NB4 (cell line): Measurements from ENCODE around the gene GNE.
A peak's percentile ranks its signal among the peaks of the same experiment; 100 is the strongest.

ENCODE experiments used
- DNase-seq: peaks from one replicate; pipeline ENCODE4 v3.0.0; 2010; ENCODE audit warnings: low read depth
- H3K4me3 ChIP-seq: one replicate; pipeline ENCODE4 v1.5.1; 2011; ENCODE audit warnings: mild to moderate bottlenecking, low read depth, low read length, moderate library complexity
- MYC ChIP-seq: IDR thresholded peaks from 2 replicates; pipeline ENCODE4 v1.6.1; 2011; ENCODE audit warnings: low read depth, low read length
- POLR2A ChIP-seq: IDR thresholded peaks from 2 replicates; pipeline ENCODE4 v1.6.1; 2011; ENCODE audit warnings: mild to moderate bottlenecking; ENCODE audit not compliant: insufficient read length; ENCODE audit errors: extremely low read depth
- TF ChIP-seq, protein P1 (sequence below): IDR thresholded peaks from one replicate; pipeline ENCODE4 v1.5.1; 2012; ENCODE audit warnings: low read depth, low read length
- TF ChIP-seq, protein P2 (sequence below): IDR thresholded peaks from 2 replicates; pipeline ENCODE4 v1.6.1; 2011; ENCODE audit warnings: low read depth, low read length

GNE gene

DNA sequence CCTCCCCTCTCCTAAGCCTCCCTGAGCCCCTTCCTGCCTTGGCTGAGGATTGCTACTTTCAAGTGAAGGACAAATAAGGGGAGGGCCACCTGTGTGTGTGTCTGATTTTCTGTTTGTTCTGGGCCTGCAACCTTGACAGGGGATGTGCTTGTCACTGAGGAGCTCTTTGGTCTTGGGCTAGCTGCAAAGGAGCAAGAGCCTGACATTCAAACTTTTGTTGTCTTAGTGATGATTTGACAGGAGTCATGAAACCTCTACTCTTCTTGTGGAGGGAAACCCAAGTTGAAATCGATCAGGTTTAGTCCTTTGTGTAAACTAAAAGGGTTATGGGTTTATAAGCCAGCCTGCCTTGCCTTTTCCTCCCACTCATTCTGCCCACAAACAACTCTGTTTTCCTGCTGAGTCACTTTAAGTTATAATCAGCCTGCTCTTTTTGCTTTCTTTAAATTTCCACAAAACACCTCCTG, 50.7 kb downstream of the GNE start:
- peak; percentile 50 for DNase-seq
- no peak overlapping the region for H3K4me3 ChIP-seq
- no peak for TF ChIP-seq POLR2A
- TF ChIP-seq, protein P1, sequence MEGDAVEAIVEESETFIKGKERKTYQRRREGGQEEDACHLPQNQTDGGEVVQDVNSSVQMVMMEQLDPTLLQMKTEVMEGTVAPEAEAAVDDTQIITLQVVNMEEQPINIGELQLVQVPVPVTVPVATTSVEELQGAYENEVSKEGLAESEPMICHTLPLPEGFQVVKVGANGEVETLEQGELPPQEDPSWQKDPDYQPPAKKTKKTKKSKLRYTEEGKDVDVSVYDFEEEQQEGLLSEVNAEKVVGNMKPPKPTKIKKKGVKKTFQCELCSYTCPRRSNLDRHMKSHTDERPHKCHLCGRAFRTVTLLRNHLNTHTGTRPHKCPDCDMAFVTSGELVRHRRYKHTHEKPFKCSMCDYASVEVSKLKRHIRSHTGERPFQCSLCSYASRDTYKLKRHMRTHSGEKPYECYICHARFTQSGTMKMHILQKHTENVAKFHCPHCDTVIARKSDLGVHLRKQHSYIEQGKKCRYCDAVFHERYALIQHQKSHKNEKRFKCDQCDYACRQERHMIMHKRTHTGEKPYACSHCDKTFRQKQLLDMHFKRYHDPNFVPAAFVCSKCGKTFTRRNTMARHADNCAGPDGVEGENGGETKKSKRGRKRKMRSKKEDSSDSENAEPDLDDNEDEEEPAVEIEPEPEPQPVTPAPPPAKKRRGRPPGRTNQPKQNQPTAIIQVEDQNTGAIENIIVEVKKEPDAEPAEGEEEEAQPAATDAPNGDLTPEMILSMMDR = no peak
- TF ChIP-seq, protein P2, sequence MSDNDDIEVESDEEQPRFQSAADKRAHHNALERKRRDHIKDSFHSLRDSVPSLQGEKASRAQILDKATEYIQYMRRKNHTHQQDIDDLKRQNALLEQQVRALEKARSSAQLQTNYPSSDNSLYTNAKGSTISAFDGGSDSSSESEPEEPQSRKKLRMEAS = no peak
- no peak for TF ChIP-seq MYC

GRCh38 chr9:36207016-36207415, 51.2 kb downstream of the GNE start:
- TF ChIP-seq MYC (no peak), POLR2A (no peak)
- TF ChIP-seq, protein P2 = no peak
- TF ChIP-seq, protein P1 = no peak
- DNase-seq = no peak
- H3K4me3 ChIP-seq = no peak overlapping the region

GRCh38 chr9:36204906-36205547, 53.2 kb downstream of the GNE start:
- DNase-seq = no peak
- H3K4me3 ChIP-seq = no peak overlapping the region
- TF ChIP-seq POLR2A = no peak
- TF ChIP-seq, protein P2 = no peak
- no peak for TF ChIP-seq MYC
- TF ChIP-seq, protein P1 = peak; percentile 7

- TF ChIP-seq, protein P1 = no peak
- TF ChIP-seq MYC (no peak), POLR2A (no peak)
- TF ChIP-seq, protein P2 = no peak
- H3K4me3 ChIP-seq = peak overlapping the region; percentile 16
- DNase-seq = no peak
Measured at GRCh38 chr9:36194326-36195000, 63.8 kb downstream of the GNE start.

GRCh38 chr9:36193023-36193422, 65.2 kb downstream of the GNE start:
- H3K4me3 ChIP-seq = peak overlapping the region; percentile 96
- TF ChIP-seq POLR2A (no peak), MYC (no peak)
- TF ChIP-seq, protein P2 = no peak
- TF ChIP-seq, protein P1 = no peak
- no peak for DNase-seq
